Measurements from ENCODE around the gene MRPS35. TPM values are rescaled to one million over a fixed set of nuclear protein-coding genes. Genes with fewer than 3 reads are reported as not detected.
A peak's percentile ranks its signal among the peaks of the same experiment; 100 is the strongest.

Gene MRPS35
- total RNA-seq, 6 donors from 2014 or later = 9.4 to 36.7 (median 31.2) TPM

- peaks cover 0 to 84% (median 45%) of the 10 kb centered on the region in 4 donors for H3K36me3 ChIP-seq
- no peaks in the 10 kb centered on the region for H3K9me3 ChIP-seq
- no peak for ATAC-seq (ENCODE audit: low FRiP score in 2 of 2)
- no peaks in the 10 kb centered on the region for H3K4me1 ChIP-seq
- 74 to 85% methylated on average over 7 of the region's 7 CpGs for WGBS, 2 donors
- no peaks in the 10 kb centered on the region for H3K27me3 ChIP-seq
- peak overlapping the region in 1 of 4 donors; percentile 30 for H3K27ac ChIP-seq
- no peak overlapping the region for H3K4me3 ChIP-seq
- no peak for DNase-seq
- TF ChIP-seq POLR2A (IDR thresholded peaks at IDR 0.05) (no peak), POLR2AphosphoS5 (IDR thresholded peaks at IDR 0.05) (no peak)
These were observed 85.5 kb downstream of the MRPS35 start for GRCh38 chr12:27796128-27796527.

DNA sequence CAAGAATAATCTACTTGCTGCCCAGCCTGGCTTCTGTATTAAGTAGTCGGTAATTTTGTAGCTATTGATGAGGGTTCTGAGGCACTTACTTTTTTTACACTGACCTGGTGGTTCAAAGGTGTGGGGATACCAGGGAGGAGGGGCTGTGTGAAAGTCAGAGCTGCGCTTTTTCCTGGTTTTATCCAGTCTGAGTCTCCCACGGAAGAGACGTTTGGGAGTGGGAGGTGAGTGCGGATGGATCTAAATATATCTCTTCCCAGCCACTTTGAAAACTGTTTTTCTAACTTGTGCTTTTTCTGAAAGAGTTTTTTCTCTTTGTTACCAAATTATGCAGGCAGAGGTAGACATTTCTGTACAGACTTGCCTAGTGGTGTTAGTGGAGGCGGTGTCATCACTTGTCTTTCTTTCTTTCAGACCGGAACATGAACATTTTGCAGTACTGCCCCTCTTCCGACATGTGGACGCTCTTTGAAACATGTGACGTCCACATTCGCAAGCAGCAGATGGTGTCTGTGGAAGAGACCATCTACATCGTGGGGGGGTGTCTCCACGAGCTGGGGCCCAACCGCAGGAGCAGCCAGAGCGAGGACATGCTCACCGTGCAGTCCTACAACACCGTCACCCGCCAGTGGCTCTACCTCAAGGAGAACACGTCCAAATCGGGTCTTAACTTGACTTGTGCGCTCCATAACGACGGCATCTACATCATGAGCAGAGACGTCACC, 86.8 kb downstream of the MRPS35 start:
- Histone ChIP-seq H3K9me3 (no peaks in the 10 kb centered on the region), H3K36me3 (peaks cover 0 to 72% (median 35%) of the 10 kb centered on the region in 4 donors), H3K27me3 (no peaks in the 10 kb centered on the region), H3K27ac (no peak overlapping the region), H3K4me1 (no peaks in the 10 kb centered on the region), H3K4me3 (no peak overlapping the region)
- 95% methylated on average over 23 to 24 of the region's 24 CpGs for WGBS, 2 donors
- no peak for ATAC-seq (ENCODE audit: low FRiP score in 2 of 2)
- peak in 1 of 2 donors; percentile 45 for DNase-seq
- TF ChIP-seq EP300 (IDR thresholded peaks at IDR 0.05) (no peak), POLR2A (IDR thresholded peaks at IDR 0.05) (no peak), POLR2AphosphoS5 (IDR thresholded peaks at IDR 0.05) (no peak)
- TF ChIP-seq, protein P1, sequence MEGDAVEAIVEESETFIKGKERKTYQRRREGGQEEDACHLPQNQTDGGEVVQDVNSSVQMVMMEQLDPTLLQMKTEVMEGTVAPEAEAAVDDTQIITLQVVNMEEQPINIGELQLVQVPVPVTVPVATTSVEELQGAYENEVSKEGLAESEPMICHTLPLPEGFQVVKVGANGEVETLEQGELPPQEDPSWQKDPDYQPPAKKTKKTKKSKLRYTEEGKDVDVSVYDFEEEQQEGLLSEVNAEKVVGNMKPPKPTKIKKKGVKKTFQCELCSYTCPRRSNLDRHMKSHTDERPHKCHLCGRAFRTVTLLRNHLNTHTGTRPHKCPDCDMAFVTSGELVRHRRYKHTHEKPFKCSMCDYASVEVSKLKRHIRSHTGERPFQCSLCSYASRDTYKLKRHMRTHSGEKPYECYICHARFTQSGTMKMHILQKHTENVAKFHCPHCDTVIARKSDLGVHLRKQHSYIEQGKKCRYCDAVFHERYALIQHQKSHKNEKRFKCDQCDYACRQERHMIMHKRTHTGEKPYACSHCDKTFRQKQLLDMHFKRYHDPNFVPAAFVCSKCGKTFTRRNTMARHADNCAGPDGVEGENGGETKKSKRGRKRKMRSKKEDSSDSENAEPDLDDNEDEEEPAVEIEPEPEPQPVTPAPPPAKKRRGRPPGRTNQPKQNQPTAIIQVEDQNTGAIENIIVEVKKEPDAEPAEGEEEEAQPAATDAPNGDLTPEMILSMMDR (IDR thresholded peaks at IDR 0.05) = no peak

DNA sequence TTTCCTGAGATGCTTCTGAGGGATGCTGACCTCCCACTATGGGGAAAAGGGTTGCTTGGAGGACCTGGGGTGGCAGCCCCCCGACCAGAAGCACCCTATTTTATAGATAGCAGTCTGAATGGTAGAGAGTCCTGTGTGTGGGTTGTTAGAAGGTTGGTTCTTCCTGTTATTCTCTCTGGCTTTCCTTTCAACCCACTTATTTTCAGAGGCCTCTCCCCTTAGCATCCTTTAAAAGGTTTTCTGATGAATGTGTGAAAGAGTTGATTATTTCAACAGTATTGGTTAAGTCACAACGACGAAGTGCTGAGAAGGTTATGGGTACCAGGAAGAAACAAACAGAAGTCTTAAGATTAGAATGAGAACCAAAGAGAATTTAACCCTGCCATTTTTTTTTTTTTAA, 90.2 kb downstream of the MRPS35 start:
- Histone ChIP-seq H3K4me3 (no peak overlapping the region), H3K9me3 (no peaks in the 10 kb centered on the region), H3K27me3 (no peaks in the 10 kb centered on the region), H3K36me3 (peaks cover 0 to 38% (median 20%) of the 10 kb centered on the region in 4 donors), H3K27ac (no peak overlapping the region), H3K4me1 (no peaks in the 10 kb centered on the region)
- ATAC-seq (ENCODE audit: low FRiP score in 2 of 2) (no peak), DNase-seq (no peak)
- 84 to 88% methylated on average over 3 of the region's 3 CpGs for WGBS, 2 donors
- TF ChIP-seq EP300 (IDR thresholded peaks at IDR 0.05) = no peak
- no peak for TF ChIP-seq POLR2A (IDR thresholded peaks at IDR 0.05)
- TF ChIP-seq, protein P1 (IDR thresholded peaks at IDR 0.05) = no peak
- no peak for TF ChIP-seq POLR2AphosphoS5 (IDR thresholded peaks at IDR 0.05)

GRCh38 chr12:27801630-27802029, 91.0 kb downstream of the MRPS35 start:
- no peaks in the 10 kb centered on the region for H3K4me1 ChIP-seq

DNA sequence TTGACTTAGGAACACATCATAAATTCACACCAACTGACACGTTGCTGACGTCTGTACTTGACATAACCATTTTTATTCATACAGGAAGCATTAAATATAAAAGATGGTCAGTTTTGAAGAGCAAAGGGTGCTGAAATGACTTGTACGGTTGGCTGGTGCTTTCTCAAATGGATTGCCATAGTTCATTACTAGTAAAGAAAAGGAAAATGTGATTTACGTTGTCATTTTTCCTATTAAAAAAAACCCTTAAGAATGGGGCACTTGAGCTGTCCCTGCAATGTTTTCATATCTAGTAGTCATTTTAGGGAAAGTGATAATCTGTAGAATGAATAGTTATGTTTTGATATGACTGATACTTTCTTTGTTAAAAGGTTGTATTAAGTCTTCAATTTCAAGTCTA, 91.9 kb downstream of the MRPS35 start:
- Histone ChIP-seq H3K4me1 (no peaks in the 10 kb centered on the region), H3K36me3 (peaks cover 0 to 22% (median 12%) of the 10 kb centered on the region in 4 donors), H3K4me3 (no peak overlapping the region), H3K27ac (no peak overlapping the region), H3K9me3 (no peaks in the 10 kb centered on the region), H3K27me3 (no peaks in the 10 kb centered on the region)
- 63 to 70% methylated on average over 4 of the region's 4 CpGs for WGBS, 2 donors
- no peak for TF ChIP-seq POLR2AphosphoS5 (IDR thresholded peaks at IDR 0.05)
- no peak for TF ChIP-seq EP300 (IDR thresholded peaks at IDR 0.05)
- no peak for TF ChIP-seq POLR2A (IDR thresholded peaks at IDR 0.05)
- TF ChIP-seq, protein P1 (IDR thresholded peaks at IDR 0.05) = no peak
- DNase-seq = no peak
- no peak for ATAC-seq (ENCODE audit: low FRiP score in 2 of 2)

More at GRCh38 chr12:27801630-27802029, 91.0 kb downstream of the MRPS35 start:
- ATAC-seq (ENCODE audit: low FRiP score in 2 of 2) (no peak), DNase-seq (no peak)
- no peak overlapping the region for H3K27ac ChIP-seq
- H3K27me3 ChIP-seq = no peaks in the 10 kb centered on the region
- no peaks in the 10 kb centered on the region for H3K9me3 ChIP-seq
- TF ChIP-seq POLR2AphosphoS5 (IDR thresholded peaks at IDR 0.05) (no peak), EP300 (IDR thresholded peaks at IDR 0.05) (no peak), POLR2A (IDR thresholded peaks at IDR 0.05) (no peak)
- TF ChIP-seq, protein P1 (IDR thresholded peaks at IDR 0.05) = no peak
- WGBS, 2 donors = 93 to 95% methylated on average over 5 of the region's 5 CpGs
- H3K36me3 ChIP-seq = peaks cover 0 to 31% (median 20%) of the 10 kb centered on the region in 4 donors
- no peak overlapping the region for H3K4me3 ChIP-seq
